HG03280 (cell line): ENCODE measurements around the gene KCTD16.

Experiments
- ATAC-seq: cut with Tn5 transposase; IDR thresholded peaks from one replicate; pipeline ENCODE4 v1.9.1; 2021; ENCODE audit warnings: mild to moderate bottlenecking, moderate library complexity; ENCODE audit not compliant: unreplicated experiment

The KCTD16 gene

DNA sequence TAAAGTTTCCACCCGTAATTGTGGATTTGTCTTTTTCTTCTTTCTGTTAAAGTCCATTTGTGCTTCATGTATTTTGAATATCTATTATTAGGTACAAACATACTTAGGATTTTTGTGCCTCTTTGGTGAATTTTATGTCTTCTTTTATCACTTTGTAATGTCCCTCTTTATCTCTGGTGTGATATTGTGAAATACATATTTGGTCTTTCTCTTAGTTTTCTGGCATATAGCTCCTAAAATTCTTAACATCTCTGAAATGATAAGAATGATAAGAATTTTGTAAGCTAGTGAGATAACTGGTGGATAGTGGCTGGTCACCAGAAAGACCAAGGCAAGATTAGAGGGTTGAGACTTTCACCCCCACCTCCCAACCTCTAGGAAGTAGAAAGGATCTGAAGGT, 111.1 kb downstream of the KCTD16 start:
- no peak for ATAC-seq

DNA sequence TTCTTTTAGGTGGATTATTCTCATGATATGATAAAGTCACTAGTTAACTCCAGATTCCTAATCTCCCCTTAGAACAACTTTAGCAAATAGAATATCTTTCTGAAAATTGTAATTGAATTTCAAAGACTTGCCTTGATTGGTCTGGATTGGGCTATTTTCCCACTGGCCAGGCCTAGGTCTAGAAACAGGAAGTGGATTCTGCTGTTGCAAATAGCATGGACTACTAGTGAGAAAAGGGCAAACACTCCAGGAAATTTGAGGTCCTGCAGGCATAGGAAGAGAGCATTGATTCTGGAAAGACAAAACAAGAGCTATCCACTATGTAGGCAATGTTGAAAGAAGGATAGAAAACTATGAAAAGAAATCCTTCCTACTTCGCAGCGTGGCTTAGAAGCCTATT, 113.4 kb downstream of the KCTD16 start:
- no peak for ATAC-seq

DNA sequence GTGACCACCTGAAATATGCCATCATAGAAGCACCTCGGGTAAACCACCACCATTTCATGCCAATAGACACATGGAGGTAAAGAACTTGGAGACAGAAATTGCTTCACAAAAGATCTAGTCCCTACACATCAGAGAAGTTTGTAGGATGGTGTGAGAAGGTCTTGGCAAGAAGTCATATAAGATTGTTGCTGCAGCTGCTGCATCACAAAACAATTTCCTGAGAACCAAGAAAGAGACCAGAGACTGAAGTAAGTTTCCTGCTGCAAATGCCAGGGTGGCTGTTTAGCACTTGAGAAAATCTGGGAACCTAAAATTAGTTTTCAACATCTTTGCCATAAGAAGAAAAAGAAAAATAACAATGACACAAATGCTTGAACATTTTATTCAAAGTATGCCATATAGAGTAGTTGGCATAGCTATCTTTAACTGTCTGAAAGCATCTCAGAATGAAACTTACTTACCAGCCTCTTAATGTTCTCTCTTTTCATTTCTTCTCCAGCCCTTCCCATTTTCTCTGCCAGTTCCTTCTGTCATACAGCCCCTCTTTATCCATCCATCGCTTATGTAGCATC, 114.3 kb downstream of the KCTD16 start:
- ATAC-seq, result no peak

DNA sequence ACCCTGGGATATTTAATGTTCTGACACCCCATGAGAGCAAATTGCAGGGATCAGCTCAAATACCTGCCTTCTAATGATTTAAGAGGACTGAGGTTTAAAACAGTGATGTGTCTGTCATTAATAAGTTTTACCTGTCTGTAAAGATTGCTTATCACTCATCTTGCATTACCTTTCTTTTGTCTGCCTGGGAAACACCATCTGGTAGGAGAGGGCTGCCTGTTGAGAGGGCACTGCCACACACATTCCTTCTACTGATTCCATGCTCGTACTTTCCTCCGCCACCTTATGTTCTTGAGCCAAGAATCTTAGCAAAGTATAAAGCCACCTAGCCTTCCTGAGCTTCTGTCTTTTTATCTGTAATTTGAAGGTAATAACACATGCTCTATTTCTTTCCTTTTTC, 118.6 kb downstream of the KCTD16 start:
- ATAC-seq, result no peak

DNA sequence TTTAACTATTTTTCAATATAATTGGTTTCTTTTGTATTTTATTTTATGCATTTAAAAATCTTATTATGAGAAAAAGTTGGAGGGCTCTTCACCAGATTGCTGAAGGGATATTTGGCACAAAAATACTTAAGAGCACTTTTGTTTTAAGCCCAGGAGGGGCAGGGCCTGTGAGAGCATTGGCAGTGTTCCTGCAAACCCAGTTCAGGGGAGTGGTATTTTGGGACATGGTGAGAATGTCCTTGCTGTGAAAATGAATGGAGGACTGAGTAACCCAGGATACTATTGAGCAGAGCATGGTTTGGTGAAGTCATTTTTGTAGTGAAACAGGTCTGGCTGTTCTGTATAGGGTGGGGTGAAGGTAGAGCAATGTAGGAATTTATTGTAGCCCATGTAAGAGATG, 121.4 kb downstream of the KCTD16 start:
- ATAC-seq, result no peak

DNA sequence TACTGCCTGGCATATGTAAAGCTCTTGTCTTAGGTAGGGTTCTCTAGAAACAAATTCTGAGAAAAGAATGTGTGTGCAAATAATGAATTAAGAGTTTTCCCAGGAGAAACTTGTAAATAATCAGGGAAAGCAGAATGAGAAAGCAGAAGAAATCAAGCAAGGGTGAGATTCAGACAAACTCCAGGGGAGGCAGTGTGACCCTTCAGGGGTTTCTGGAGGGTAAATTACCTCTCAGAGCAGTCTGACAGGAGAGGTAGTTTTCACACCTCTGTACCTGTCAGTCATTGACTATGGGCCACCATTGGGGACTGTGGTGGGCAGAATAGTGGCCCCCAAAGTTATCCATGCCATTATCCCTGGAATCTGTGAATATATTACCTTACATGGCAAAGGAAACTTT, 124.6 kb downstream of the KCTD16 start:
- ATAC-seq, result no peak

DNA sequence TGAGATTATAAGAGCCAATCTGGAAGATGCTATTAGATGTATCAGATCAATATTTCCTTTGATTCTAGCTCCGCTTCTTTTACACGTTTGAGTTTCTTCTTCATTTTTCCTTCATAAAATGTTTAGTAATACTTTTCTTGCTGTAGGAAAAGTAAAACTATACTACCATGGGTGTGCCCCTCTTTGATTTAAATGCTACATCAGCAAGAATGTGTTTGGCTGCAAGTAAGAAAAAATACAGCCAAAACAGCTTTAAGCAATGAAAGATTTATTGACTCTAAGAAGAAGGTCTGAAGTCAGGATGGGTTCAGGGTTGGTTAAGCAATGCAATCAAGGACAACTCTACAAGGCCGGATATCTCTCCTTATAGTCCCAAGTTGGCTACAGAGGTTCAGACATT, 126.4 kb downstream of the KCTD16 start:
- ATAC-seq, result no peak

DNA sequence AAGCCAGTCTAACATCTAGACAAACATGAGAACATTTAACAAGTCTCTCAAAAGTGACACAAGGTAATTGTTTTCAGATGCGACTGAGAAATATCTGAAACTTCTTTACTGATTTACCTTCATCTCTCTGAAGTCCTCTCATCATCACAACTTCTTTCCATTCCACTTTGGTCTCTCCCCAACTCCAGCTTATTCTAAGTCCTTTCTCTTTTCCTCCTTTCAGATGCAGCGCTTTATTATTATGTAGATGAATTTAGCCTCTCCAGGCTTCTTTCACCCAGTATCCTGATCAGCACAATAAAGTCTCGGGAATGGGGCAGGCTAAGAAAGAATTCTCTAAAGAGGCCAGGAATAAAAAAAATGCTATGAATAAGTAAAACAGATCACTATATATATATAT, 128.0 kb downstream of the KCTD16 start:
- no peak for ATAC-seq

DNA sequence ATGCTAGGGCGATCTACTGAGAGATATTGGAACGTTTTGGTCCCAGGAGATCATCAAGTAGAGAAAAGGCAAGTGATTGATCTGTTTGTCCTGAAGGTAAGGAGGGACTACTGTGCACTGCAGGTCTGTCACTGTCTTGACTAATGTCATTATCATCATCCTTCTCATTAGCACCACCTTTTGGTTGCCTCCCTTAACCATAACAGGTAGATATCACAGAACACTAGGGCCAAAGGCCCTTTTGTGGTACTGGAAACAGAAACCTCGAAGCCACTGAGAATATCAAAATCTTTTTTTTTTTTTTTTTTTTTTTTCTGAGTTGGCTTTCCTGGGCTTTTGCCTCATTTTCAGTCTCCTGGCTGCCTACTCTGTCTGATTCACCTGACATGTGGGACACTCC, 134.0 kb downstream of the KCTD16 start:
- no peak for ATAC-seq

DNA sequence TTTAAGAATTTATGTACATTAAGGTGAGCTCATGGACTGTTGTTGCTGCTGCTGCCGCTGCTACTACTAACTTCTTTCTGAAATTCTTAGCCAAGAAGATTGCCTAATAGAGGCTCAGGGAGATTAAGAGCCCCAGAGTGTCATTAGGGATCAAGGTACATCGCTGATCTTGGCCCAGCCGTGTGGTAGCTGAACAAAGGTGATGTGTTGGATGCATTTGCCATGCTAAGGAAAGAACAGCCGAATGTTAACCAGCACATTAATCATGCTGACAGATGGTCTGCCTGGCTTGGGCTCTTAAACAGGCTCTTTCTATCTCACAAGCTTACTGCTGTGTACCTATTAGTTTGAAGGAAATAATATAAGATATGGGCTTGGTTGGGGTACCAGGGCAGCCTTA, 137.1 kb downstream of the KCTD16 start:
- no peak for ATAC-seq

DNA sequence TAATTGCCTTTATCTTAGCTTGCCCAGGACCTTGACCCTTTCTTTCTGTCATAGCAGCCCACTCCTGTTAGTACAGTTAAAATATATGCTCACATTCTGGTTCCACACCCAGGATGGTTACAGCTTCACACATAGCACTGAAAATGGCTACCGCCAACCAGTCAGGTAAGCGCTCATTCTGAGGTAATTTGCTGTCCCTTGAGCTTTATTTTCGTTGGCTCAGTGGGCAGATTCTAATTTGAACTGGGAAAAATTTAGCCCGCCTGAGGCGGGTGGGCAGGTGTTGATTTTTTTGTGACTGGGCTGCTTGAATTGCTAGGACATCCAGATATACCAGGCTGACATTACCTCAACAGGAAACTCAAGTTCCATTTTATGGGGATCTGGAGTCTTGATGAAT, 137.5 kb downstream of the KCTD16 start:
- ATAC-seq, result no peak

DNA sequence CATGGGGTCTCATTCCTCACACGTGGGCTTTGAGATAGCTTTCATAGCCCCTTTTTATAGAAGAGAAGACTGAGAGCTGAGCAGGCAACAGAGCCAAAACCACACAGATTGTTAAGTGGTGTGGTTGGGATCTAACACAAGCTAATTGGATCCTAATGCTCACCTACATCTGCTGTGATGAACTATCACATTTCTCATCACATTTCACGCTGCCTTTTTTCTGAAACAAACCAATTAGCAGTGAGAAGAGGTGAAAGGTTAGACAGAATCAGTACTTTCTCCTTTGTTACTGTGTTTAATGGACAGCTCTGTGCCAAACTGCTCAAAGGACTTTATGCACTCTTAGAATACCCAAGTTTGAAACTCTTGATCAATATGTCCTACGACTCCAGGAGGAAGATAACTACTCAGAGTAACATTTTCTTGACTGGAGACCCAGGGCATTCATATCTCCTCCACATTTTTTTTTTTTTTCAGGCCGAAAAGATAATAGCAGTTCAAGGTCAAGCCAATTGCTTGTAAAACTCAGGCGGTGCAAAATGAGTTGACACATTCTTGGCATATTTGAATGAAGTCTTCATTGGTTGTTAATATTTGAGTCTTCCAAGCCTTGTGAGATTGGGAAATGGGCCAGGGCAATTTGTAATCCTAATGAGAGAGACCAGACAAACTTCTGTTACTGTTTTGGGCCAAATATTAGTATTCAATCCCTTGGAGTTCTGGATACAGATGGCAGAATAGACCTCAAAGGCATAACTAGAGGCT, 138.4 kb downstream of the KCTD16 start:
- no peak for ATAC-seq

DNA sequence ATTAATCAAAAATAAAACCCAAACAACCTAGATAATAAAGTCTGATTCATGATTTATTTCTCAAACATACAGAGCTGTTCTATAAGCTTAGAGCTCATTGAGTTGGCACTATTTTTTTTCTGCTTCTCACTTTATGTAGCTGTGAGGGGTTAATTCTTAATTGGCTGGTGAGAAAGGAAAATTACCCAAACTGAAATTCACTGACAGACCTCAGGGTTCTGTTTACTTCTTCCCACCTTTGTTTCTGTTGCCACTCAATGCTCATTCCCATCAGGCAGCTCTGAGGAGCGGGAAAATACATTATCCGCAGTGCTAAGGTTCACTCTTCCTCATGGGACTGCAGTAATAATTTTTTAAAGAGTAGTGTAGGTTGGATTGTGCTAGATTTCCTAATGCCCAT, 139.9 kb downstream of the KCTD16 start:
- no peak for ATAC-seq

DNA sequence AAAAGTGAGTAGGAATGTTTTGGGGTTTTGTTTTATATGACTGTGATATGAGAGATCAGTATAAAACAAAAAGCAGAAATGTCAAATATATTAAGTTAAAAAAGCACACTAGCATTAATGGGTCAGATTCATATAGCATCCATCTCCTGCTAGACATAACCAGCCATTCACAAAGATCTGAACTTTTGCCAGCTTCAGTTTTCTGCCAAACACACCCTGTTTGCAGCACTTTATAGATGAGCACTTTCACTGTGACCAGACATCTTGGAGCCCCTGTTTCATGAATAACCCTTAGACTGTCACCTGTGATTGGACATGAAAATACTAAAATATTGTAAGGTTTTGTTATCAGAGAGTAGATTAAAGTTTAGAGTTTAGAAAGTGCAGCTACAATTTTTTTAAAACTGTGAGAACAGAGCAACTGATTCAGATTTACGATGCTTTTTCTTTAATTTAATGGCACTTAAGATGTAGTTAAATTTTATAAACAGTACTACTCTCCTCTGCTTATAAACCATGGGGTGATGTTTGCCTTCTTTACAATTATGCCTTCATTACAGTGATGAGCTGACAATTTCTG, 142.6 kb downstream of the KCTD16 start:
- ATAC-seq, result no peak

DNA sequence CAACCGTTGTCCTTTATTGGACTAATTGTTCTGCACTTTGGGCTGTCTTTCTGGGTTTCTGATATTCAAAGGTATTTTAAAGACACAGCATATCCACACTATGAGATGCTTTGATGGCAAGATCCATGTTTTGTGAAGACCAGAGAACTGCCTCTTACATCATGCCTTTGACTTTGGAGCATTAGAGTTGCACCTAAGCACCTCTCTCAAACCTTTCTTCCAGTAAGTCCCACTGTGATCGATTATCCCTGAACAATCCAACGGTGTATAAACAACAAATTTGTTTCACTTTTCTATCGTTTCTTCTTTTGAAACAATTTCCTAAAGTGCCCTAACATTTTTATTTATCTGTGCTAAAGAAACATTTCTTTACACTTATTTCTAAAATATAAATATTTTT, 144.4 kb downstream of the KCTD16 start:
- ATAC-seq, result no peak

DNA sequence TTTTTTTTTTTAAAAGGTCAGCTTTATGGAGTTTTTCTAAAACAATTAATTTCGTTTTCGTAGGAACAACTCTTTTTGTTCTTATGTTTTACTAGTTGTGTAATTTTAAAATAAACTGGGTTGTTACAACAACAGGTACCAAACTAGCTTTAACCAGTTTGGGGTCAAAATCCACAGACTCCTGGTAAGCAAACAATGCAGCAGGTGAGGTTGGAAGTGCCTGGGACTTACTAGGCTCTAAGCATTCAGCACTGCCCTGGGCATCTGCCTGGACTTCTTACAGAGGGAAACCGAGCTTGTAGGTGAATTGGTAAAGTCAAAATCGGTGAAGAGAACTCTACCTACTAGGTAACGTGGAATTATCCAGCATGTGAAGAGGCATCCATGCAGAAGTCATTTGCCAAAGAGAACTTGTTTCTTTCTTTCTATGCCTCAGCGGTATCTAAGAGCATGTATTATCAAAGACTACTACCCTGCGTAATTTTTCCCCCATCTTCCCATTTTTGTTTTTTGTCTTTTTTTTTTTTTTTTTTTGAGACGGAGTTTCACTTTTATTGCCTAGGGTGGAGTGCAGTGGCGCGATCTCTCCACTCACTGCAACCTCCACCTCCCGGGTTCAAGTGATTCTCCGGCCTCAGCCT, 145.4 kb downstream of the KCTD16 start:
- no peak for ATAC-seq

DNA sequence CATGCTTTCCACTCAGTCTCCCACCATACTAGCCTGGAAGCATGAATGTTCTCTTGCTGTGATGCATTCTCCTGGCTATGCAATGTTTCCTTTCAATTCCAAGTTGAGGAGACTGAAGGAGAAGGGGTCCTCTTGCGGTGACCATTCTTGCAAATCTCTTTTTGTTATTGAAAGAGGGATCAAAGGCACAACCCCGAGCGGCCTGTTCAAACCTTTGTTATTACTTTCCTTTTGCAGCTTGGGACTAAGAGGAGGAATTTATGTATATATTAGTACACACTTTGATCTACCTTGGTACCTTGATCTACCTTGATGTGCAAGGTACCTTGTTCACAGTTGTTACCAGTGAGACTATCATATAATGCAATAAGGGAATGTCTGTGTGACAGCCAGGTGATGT, 147.3 kb downstream of the KCTD16 start:
- no peak for ATAC-seq

DNA sequence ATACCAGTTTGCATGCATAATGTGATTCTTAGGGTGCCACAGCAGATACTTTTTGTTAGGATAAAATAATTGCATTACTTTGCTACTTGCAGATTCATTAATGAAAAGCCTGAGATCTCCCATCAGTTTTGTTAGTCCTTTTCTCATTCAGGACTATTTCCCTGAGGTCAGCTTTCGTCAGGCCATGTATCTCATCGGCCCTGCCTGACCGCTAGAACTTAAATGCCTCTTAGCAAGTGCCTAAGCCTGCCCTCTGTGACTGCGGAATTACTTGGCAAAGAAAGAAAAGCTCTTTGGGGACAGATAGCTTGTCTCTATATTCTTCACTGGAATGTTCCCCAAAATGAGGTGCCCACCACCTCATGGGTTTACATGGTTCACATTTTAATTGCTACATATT, 147.8 kb downstream of the KCTD16 start:
- ATAC-seq, result no peak

DNA sequence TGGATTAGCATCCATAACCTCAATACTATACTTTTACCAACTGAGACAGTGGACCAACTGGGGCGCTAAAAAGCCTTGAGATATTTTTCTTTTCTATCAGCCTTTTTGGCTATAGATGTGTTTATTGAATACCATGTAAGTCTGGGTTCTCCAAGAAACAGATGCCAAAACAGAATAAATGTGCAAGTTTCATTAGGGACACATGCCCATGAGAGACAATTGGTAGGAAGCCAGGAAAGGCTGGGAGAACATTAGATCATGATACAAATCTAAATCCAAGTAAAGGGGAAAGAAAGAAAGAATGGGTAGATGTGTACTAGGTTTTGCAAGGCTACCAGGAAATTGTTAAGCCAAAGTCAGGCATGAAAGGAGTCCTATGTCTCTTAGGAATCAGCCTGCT, 152.5 kb downstream of the KCTD16 start:
- ATAC-seq, result no peak

DNA sequence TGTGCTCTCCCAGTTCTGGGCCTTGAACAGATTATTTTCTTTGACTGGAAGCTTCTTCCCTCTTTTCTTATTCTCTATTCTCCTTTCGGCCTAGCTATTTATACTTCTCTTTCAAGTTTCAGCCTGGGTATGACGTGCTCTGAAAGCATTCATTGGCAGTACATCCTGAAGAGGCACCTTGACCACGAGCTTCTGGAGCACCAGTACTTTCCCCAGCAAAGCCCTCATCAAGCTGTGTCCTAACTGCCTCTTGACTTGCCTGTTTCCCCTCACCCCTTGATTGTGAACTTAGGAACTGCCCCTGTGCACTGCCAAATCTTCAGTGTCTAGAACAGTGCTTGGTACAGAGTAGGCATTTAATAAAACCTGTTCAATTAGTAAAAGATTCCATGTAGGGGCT, 154.9 kb downstream of the KCTD16 start:
- no peak for ATAC-seq

DNA sequence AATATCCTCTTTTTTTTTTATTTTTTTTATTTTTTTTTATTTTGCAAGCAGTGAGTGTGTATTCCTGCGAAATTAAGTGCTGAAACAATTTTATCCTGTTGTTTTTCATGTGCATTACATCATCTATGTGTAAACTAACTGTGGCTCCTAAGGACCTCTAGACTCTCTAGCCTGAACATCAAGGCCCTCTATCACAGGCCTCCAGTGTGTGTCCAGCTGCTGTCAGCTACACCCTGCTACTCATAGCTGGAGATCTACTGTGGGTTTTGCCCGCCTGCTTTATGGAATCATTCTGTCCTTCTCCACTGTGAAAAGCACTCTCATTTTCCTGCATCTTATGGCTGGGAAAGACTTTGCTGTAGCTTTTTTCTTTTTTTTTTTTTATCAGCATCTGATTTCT, 157.8 kb downstream of the KCTD16 start:
- ATAC-seq, result no peak

DNA sequence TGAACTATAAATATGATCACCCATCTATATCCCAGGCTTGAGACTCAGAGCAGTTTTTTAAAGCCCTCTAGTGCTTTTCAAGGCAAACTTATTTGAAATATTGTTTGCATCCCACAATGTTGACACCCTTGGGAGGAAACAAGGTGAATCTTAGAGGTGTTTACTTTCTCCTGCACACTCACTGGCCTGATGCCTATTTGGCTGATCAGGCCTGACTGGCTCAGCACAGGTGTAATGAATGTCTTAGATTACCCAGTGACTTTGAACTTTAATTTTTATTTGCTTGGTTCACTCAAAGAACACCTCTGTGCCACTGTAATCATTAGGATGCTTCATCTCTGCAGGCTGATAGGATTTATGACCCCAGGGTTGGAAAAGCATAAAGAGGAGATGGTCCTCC, 158.3 kb downstream of the KCTD16 start:
- no peak for ATAC-seq
